ENCODE measurements around the gene CRELD2.

- TF ChIP-seq POLR2A (IDR thresholded peaks at IDR 0.05), result no peak
- TF ChIP-seq, protein P1, sequence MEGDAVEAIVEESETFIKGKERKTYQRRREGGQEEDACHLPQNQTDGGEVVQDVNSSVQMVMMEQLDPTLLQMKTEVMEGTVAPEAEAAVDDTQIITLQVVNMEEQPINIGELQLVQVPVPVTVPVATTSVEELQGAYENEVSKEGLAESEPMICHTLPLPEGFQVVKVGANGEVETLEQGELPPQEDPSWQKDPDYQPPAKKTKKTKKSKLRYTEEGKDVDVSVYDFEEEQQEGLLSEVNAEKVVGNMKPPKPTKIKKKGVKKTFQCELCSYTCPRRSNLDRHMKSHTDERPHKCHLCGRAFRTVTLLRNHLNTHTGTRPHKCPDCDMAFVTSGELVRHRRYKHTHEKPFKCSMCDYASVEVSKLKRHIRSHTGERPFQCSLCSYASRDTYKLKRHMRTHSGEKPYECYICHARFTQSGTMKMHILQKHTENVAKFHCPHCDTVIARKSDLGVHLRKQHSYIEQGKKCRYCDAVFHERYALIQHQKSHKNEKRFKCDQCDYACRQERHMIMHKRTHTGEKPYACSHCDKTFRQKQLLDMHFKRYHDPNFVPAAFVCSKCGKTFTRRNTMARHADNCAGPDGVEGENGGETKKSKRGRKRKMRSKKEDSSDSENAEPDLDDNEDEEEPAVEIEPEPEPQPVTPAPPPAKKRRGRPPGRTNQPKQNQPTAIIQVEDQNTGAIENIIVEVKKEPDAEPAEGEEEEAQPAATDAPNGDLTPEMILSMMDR (IDR thresholded peaks at IDR 0.05), result no peak
Measured at GRCh38 chr22:49958931-49959781, 40.7 kb downstream of the CRELD2 start.

Measured in prostate gland (tissue), 2 donors.